ENCODE data around the gene EDEM3.
"Not testable (repeated sequence)": the region's sequence is repeated elsewhere in the genome, so short reads cannot be mapped to it uniquely, and the experiment has no call there.

Gene EDEM3

DNA sequence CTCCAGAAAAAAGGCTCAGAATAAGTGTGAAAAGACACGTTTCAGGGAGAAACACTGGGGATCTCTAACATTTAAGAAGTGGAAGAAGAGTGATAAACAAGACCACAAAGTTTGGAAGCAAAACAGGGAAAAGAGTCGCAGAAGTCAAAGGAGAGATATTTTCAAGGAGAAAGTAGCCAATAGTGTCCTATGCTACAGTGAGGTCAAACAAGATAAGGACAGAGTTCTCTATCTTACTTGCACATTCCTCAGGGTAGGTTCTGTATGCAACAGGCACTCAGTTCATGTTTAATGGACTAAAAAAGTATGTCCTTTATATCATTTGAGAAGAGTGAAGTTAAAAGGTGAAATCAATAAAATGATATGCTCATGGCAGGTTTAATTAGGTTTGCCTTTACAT lies 13.8 kb upstream of the EDEM3 start:
- DNase-seq (ENCODE audit: low spot score) = no peak

DNA sequence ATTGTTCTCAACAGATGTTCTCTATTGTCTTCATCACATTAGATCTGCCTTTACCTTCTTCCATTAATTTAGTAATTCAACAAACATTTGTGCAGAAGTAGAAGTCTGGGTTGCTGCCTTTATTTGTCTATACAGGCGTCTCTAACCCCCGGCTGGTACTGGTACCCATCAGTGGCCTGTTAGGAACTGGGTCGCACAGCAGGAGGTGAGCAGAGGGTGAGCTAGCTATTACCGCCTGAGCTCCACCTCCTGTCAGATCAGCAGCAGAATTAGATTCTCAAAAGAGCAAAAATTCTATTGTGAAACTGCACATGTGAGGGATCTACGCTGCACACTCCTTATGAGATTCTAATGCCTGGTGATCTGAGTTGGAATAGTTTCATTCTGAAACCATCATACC lies 12.9 kb upstream of the EDEM3 start:
- DNase-seq (ENCODE audit: low spot score) = no peak

DNA sequence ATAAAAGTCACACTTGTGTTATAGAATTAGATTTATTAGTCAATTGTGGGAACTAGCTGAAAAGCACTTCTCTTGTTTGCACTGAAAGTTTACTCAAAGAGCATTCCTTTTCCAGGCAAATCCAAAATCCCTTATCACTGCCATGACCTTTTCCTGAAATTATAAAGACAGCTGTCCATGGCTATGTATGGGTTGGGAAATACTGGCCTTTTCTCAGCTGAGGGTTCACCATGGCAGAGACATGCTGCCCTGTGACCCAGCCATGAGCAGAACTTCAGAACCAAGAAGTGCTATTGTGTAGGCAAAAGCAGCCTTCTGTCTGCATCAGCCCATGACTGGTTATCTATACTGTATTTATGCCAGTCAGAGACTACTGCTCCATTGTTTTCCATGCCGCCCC lies 9.8 kb upstream of the EDEM3 start:
- DNase-seq (ENCODE audit: low spot score) = no peak

DNA sequence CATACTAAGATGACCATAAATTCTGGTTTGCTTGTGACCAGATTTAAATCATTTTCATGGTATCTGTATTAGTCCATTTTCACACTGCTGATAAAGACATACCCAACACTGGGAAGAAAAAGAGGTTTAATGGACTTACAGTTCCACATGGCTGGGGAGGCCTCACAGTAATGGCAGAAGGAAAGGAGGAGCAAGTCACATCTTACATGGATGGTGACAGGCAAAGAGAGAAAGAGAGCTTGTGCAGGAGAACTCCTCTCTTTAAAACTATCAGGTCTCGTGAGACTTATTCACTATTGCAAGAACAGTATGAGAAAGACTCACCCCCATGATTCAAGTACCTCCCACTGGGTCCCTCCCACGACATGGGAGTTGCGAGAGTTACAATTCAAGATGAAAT lies 8.9 kb upstream of the EDEM3 start:
- not testable (repeated sequence) for DNase-seq (ENCODE audit: low spot score)

DNA sequence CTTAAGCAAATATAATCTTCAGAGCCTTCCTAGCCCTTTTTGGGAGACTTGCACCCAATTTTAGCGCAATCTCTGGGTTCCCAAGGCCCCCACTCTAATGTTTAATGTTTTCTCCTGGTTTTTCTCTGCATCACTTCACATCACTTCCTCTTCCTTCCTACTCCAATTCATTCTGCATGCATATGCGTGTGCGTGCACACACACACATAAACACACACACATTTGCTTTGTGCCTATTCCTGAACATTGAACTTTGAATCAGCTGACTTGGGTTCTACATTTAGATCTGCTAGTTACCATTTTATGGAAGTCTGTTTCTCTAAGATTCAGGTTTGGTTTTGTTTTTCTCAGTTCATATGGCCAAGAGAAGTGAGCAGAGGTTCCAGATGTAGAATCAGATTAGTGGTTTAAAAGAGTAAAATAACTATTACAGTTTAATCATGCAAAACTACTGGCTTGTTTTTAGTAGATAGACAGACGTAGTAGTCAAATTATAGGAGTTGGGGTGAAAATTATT lies 7.4 kb upstream of the EDEM3 start:
- no peak for DNase-seq (ENCODE audit: low spot score)

DNA sequence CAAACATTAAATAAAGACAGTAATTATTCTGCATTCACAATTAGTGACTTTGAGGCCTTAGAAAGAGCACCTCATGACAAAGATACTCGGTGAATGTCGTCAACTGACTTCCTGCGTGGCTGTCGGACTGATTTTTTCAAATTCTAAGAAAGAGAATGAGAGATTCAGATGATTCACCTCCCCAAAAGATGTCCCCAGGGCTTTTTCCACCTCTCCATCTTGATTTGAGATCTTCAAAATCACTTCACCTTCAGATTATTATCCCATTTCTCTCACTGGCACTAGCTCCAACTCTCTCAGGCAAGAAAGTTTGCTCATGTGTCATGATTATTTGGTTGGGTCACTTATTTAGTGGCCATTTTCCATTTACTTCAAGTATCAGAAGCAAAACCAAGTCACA lies 5.0 kb upstream of the EDEM3 start:
- DNase-seq (ENCODE audit: low spot score) = no peak

DNA sequence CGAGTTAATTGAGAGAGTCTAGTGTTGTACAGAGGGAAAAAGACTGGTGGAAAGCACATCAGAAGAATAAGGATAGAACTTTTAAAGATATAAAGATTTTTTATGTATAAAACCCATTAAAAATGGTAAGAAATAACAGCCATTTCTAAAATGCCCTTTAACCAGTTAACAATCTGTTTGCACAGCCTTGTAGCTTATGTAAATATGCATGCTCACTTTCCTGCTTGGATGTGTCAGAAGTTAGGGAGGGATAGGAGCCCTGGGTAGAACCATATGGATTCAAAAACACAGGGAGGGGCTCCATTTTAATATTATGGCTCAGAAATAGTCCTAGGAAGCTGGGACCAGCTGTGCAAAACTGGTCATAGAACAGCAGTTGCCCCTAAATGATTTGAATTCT lies 4.5 kb upstream of the EDEM3 start:
- no peak for DNase-seq (ENCODE audit: low spot score)

DNA sequence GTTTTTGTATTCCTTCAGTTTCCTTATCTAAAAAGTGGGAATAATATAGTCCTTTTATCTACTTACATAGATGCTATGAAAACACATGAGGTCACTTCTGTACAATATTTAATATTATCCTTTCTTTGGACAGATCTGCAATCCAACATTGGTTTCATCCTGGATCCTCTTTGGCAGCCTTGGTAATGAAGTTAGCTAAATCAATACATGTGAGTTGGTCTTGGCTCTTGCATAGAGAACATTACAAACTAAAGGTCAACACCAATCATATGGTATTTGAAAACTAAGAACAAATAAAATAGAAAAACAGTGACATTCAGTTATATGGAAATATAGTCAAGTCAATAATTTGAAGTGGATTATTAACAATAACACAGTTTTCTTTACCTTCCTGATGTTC lies 3.2 kb upstream of the EDEM3 start:
- DNase-seq (ENCODE audit: low spot score) = no peak

DNA sequence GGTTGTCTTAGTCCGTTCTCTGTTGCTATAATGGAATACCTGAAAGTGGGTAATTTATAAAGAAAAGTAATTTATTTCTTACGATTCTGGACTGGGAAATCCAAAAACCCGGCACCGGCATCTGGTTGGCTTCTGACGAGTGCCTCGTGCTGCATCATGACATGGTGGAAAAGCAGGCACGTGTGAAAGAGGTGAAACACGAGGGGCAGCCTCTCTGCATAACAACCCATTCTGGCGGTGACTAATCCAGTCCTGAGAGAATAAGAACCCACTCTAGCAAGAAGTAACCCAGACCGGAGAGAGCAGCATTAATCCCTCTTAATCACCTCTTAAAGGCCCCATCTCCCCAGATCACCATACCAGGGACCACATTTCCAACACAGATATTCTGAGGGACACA lies 2.7 kb upstream of the EDEM3 start:
- peak; percentile 70 for DNase-seq (ENCODE audit: low spot score)

DNA sequence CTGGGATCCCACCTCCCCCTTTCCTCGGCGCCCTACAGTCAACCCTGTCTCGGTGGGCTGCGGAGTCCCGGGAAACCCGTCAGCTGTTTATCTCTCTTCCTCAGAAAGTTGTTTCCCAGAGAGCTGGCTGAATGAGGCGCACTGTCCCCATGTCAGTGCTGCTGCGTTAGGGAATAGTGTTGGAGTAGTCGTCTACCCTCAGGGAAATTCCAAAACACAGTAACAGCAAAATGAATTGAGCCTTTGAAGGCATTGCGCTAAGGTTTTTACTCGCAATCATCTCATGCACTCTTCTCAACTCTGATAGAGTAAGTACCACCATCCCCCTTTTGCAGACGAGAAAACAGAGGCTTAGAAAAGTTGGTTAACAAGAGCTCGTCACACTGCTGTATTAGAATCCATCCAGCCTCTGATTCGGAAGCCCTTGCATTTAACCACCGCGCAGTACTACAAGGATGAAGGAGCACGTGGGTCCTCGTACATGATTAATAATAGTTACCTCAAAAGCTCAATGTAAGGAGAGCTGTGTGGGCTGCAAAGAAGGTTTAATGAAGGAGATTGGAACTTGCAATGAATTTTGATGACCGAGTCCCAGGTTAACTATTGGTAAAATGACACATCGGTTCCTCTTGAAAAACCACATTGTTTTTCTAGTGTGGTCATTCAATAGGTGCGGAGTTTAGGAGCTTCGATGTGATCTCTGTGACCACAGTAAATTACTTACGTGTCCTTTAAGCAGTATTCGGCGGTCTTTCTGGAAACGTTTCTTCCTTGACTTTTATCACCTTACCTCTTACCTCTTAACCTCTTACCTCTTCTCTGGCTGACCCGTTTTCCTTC lies 788 bp upstream of the EDEM3 start:
- peak; percentile 38 for DNase-seq (ENCODE audit: low spot score)

DNA sequence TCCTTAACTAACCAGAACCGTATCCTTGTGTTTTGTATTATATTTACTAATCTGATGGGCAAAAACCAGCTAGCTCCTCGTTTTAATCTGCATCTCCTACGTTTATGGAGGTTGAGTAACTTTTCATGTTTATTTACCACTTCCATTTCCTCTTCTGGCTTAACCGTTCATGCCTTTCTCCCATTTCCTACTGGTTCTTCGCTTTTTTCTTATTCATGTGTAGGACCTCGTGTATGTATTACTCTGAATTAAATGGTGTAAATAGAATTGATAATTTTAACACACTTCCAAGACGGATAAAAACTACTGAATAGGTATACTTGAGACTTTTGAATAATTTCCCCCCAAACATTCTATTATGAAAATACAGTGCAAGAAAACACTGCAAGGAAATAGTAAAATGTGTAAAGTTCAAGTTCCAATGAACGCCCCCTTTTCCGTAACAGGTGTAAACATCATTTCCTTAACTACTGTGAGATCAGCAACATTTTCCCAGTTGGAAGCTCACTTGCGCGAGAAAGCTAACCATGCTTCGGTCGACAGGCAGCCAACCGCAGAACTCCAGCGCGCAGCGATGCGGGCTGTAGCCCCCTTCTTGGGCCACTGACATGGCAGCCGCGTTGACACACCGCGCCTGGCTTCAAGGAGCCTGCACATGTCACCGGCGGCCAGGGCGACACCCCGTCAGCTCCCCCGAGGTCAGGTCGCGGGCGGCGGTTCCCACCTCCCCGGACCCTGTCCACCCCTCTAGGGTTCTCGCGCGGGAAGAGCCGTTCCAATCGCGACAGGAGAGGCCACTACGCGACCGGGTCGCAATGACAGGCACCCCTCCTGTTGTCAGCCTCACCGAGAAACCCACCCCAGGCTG lies 816 bp downstream of the EDEM3 start:
- peak; percentile 73 for DNase-seq (ENCODE audit: low spot score)

DNA sequence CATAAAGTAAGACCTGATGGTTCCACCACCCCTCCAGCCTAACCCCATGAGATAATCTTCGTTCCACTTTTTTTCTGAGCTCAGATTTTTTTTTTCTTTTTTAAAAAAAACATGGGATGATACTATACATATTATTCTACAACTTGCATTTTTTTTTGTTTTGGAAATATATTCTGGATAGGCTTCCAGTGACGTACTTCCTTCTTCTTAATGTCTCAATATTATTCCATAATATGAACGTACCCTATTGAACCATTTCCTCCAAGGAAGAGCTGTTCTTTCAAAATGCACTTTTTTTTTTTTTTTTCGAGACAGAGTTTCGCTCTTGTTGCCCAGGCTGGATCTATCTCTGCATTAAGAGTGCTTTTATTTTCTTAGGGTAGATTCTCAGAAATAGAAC lies 1.5 kb downstream of the EDEM3 start:
- DNase-seq (ENCODE audit: low spot score) = no peak

DNA sequence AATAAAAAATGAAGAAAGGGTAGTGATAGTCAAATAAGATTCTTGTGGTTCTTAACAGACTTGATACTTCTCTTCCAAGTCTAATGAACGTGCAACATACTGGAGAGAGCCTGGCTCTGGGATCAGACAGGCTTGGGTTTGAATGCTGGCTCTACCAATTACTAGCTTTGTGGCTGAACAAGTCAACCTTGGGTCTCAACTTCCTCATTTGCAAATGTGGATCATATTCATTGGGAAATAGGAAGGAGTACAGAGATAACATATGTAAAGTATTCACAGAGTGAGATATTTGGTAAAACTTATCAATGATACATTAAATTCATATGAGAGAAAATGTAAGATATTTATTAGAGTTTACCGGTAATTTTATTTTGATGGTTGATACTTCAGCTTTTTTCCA lies 2.0 kb downstream of the EDEM3 start:
- no peak for DNase-seq (ENCODE audit: low spot score)

DNA sequence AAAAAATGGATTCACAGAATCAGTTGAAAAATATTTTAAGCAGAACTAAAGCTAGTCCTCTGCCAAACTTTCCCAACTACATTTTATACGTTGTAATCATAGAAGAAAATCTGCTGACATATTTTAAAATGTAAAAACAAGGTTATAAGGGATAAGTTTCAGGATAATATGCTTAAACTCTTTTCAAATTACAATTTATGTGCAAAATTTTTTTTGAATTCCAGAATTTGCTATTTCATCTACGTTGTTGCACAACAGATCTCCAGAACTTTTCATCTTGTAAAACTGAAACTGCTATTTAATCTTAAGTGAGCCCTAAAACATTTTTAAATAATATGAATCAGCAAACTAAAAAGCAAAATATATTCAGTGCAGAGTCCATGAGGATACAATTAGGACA lies 5.9 kb downstream of the EDEM3 start:
- DNase-seq (ENCODE audit: low spot score) = no peak

DNA sequence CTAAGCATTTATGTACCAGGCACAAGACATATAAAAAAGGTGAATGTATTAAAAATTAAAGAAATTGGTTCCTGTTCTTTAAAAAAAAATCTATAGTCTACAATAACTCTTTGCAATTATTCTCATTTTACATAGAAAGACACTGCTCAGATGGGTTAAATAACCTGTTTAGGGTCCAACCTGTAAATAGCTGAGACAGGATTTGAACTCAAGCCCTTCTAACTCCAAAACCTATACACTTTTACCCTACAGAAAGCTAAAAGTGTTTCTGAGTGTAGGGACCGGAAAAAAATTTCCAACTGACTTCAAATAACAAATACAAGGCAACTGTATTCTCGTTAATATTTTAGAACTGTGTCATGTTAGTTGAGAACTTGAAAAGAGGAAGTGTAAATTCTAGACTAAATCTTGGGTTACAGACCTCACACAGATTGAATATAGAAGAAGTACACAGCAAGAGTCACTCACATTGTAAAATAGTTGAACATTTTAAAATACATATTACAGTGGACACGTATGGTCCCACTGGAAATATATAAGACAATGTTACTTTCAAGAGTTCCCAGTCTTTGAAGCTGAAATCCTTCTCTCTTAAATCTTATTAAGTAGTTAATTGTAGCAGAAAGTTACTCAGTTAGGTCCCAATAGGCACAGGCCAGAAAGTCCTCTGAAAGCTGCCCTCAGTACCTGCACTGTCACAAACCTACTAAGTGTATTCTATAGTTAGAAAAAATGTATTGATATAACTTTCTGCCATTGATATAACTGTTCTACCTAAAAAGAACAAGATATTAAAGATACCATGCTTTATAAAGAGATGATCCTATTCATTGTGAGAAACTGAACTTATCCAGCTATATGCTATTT lies 7.3 kb downstream of the EDEM3 start:
- no peak for DNase-seq (ENCODE audit: low spot score)

DNA sequence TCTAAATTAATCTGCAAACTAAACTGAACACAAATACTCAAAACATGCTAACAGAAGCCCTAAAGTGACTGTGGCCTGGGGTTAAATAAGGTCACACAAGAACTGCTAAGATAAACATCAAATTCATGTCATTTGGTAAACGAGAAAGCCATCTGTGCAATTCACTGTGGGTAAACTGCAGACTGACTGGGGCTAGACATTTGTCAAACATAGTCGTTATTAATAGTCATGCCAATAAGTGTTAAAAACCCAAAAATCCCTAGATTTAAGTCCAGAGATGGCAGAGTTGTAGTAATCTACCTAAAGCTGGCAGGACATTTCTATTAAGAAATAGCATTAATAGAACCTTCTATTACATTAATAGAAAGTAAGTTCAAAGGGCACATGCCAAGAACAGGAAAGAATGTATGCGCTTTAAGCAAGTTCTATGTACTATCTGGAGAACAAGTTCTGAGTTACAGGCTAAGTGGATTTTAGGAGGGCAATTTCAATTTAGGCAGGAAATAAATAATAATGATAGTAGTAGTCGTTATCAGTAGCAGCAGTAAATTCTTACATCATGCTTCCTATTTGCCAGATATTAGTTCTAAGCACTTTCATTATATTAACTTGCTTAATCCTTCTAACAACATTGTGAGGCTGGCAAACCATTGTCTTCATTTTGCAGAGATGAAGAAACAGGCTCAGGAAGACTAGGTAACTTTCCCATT lies 8.6 kb downstream of the EDEM3 start:
- no peak for DNase-seq (ENCODE audit: low spot score)

DNA sequence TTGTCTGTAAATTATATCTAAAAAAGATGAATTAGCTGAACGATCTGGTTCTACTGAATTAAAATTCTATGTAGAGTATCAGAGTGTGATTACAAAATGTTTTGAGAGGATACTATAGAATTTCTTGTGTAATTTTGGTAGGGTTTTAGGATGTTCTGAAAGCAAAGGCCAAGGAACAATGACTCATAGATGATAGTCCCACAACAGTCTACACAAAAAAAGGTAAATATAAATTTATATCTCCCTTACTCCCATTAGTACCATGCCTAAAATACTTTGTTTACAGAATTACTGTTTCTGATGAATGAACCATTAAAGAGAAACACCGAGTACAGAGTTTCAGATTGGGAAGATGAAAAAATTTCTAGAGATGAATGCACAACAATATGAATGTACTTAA lies 9.5 kb downstream of the EDEM3 start:
- DNase-seq (ENCODE audit: low spot score) = no peak

DNA sequence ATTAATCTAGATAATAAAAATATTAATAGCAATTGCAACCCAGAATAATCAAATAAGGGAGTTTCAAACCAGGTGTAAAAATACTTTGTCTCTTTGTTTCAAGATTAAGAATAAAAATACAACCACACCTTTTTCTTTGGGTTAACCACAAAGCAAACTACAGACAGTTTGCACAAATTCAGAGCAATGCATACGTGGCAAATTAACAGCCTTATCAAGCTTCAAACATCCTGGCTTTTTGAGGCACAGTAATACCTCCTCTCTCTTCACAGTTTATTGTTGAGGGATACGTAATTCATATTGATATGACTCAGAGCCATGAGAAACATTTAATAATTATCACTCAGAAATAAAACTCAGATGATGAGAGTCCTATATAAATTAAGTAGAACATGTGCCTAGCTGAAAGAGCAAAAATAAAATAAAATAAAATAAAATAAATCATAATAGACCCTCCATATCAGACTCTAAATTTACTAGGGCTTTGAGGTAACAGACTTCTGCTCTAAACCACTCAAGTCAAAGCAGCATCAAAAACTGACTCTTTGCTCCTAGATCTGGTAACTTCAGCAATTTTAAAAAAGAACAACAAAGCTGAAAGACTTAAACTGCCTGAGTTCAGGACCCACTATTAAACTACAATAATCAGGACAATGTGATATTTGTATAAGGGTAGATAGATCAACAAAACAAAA lies 11.4 kb downstream of the EDEM3 start:
- no peak for DNase-seq (ENCODE audit: low spot score)

DNA sequence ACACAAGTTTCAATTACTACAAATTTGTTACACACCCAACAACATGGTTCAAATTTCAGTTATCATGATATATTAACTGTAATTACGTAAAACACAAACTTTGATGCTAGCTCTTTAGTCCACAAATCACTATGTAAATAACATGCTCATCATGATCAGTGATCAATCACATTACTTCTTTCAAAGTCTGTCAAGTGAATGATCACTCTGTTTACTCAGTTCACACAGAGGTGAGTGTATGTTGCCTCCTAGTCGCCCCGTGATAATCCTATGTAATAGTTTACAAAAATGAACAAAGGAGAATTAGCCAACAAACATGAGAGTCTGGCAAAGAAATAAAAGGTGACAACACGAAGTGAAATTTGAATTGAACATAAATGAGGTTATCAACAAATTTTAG lies 14.3 kb downstream of the EDEM3 start:
- no peak for DNase-seq (ENCODE audit: low spot score)

DNA sequence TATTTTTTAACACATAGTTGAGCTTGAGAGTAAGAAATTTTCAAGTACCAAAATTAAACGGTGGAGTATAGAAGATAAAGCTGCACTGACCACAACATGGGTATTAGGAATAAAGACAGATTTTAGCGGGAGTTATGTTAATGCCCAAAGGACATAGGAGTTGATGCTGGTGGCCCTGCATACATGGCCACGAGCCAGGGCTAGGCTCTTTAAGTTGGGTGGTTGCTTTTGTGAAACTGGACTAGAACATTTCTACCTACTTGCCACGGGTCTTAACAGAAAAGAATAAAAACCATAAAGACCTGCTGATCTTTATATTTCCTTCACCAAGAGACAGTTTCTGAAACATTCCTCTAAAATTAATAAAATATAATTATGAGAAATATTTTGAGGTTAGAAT lies 14.9 kb downstream of the EDEM3 start:
- DNase-seq (ENCODE audit: low spot score) = peak; percentile 32

DNA sequence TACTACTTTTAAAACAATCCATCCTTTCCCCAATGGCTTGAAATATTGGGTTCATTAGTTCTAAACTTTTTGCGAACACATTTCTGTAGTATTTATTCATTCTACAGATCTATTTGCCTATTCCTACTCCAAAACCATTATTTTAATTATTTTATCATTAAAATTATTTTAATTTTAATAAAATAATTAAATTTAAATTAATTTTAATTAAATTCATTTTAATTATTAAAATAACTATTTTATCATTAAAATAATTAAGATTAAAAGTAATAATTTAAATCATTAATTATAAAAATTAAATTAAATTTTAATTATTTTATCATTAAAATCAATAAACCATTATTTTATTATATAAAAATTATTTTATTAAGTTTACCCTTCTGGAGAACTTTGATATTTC lies 15.6 kb downstream of the EDEM3 start:
- no peak for DNase-seq (ENCODE audit: low spot score)
